ENCODE data around the gene PTPRK. TPM values are rescaled to one million over a fixed set of nuclear protein-coding genes. Genes with fewer than 3 reads are reported as not detected.

PTPRK gene
- total and polyA plus RNA-seq, 2 of the 8 experiments (the other 6 are each of a cell fraction or from before 2014, with no cell fraction given) = 11.4 to 47.3 TPM

GRCh38 chr6:128155826-128156225, 364.6 kb downstream of the PTPRK start (continued):
- TF ChIP-seq CHD7 (IDR thresholded peaks at IDR 0.05; ENCODE audit: insufficient replicate concordance, low read length) (no peak), ZNF274 (IDR thresholded peaks at IDR 0.05; ENCODE audit: borderline replicate concordance, extremely low read depth, low read length) (no peak), CREB1 (IDR thresholded peaks at IDR 0.05) (no peak), POLR2A (IDR thresholded peaks at IDR 0.05; ENCODE audit: control extremely low read depth in 1 of 2, low read depth in 2 of 2, low read length in 2 of 2) (no peak), MAFK (IDR thresholded peaks at IDR 0.05; ENCODE audit: low read depth, low read length) (no peak), ASH2L (IDR thresholded peaks at IDR 0.05; ENCODE audit: low read length) (no peak)
